ENCODE measurements around the gene TBC1D21. TPM values are rescaled to one million over a fixed set of nuclear protein-coding genes. Genes with fewer than 3 reads are reported as not detected.

The TBC1D21 gene
- polyA plus RNA-seq, result not detected in 2 replicates

GRCh38 chr15:73873456-73873855 lies at the start of gene TBC1D21:
Gene TBC1D21 (plus strand): TSS chr15:73873564. CDS start chr15:73873710, 146 bp downstream.

GRCh38 chr15:73926219-73927002 lies 53.0 kb downstream of the TBC1D21 start, which contains the start of gene LOXL1:
Gene LOXL1 (plus strand): TSS chr15:73926462. CDS start chr15:73926784, 322 bp downstream.

Other genes starting within 250 kb of the TBC1D21 start
- 744 and 809 TPM in 2 replicates for gene NPTN, start 240.2 kb upstream of the TBC1D21 start, polyA plus RNA-seq
- 1.3 and 2.0 TPM in 2 replicates for gene CD276, start 189.2 kb upstream of the TBC1D21 start, polyA plus RNA-seq
- 1.6 and 3.0 TPM in 2 replicates for gene INSYN1, start 120.2 kb upstream of the TBC1D21 start, polyA plus RNA-seq
- 2.2 TPM in 1 of 2 replicates, not detected in the other for gene LOXL1, start 52.9 kb downstream of the TBC1D21 start, polyA plus RNA-seq
- 4.2 and 8.7 TPM in 2 replicates for gene STOML1, start 118.7 kb downstream of the TBC1D21 start, polyA plus RNA-seq
- gene PML, start 121.2 kb downstream of the TBC1D21 start, polyA plus RNA-seq, result 1.5 and 4.8 TPM in 2 replicates
- gene GOLGA6A, start 209.0 kb downstream of the TBC1D21 start, polyA plus RNA-seq, result not detected in 2 replicates